ENCODE results near the gene WDR64.
"Not testable (repeated sequence)": the region's sequence is repeated elsewhere in the genome, so short reads cannot be mapped to it uniquely, and the experiment has no call there.

WDR64 gene

GRCh38 chr1:241701483-241702295, 49.6 kb downstream of the WDR64 start:
- no peak for DNase-seq (ENCODE audit: low read depth)

DNA sequence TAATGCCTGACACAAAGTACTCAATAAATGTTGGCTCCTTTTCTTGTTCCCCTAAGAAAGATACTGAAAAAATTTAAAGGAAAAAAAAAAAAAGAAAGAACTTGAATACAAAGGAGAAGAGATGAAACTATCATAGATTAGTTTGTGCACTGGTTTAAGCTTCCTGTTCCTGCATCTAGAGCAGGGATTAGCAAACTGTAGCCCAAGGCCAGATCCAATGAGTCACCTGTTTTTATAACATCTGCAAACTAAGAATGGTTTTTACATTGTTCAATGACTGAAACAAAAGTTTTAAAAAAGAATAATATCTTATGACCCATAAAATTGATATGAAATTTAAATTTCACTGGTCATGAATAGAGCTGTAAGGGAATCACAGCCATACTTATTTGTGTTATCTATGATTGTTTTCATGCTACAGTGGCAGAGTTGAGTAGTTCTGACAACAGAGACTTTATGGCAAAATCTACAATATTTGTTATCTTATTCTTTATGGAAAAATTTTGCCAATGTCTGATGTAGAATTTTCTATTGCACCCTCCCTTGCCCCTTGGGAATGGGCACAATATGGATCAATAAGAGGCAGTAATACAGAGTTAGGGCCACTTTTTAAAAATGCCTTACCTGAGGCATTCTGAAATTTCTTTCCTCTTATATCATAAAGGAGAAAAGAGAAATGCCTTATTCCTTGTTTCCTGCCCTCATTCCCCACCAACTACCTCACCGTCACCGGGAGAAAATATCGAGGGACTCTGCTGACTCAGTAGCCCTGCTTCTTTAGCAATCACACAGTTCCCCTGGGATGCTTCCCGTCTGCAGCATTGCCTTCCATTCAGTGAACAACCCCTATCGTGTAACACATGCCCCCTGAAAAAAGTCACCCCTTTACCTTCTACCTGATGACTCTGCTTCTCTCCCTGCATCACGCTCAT, 50.6 kb downstream of the WDR64 start:
- no peak for DNase-seq (ENCODE audit: low read depth)

GRCh38 chr1:241703739-241704138, 51.7 kb downstream of the WDR64 start:
- DNase-seq (ENCODE audit: low read depth), result not testable (repeated sequence)

DNA sequence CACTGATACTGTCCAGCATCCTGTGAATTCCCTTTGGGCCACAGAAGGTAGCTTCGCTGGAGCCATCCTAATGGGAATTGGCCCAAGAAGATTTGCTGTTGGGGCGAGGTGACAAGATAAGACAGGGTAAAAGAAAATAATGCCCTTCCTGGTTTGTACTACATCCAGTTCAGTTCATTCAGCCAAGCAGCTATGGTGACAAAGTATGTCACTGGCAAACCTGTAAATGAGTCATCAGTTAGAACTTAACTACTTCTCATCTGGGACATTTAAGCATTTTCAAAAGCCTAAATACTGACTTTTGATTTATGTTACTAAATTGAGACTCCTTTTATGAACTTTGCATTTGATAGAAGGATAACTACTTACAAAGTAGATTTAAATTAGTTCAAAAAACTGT, 54.2 kb downstream of the WDR64 start:
- DNase-seq (ENCODE audit: low read depth), result no peak

GRCh38 chr1:241706967-241707366, 54.9 kb downstream of the WDR64 start:
- DNase-seq (ENCODE audit: low read depth), result peak; percentile 2

- no peak for DNase-seq (ENCODE audit: low read depth)
These were observed 55.4 kb downstream of the WDR64 start for GRCh38 chr1:241707442-241707841.

DNA sequence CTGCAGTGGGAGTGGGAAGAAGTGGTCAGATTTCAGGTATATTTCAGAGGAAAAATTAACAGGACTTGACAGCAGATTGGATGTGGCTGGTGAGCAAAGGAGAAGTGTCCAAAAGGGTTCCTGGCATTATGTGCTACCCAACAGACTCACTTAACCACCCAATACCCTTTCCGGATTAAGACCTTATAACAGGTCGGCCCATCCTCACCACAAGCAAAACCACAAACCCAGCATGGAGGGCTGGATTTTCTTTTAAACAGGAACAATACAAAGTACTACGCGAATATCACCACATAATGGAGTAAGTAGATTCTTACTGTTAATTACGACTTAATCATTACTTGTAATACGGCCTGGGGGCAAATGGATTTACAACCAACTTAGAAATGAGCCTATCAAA, 59.2 kb downstream of the WDR64 start:
- DNase-seq (ENCODE audit: low read depth), result no peak

- DNase-seq (ENCODE audit: low read depth), result no peak
These were observed 61.2 kb downstream of the WDR64 start for GRCh38 chr1:241713316-241713715.

DNA sequence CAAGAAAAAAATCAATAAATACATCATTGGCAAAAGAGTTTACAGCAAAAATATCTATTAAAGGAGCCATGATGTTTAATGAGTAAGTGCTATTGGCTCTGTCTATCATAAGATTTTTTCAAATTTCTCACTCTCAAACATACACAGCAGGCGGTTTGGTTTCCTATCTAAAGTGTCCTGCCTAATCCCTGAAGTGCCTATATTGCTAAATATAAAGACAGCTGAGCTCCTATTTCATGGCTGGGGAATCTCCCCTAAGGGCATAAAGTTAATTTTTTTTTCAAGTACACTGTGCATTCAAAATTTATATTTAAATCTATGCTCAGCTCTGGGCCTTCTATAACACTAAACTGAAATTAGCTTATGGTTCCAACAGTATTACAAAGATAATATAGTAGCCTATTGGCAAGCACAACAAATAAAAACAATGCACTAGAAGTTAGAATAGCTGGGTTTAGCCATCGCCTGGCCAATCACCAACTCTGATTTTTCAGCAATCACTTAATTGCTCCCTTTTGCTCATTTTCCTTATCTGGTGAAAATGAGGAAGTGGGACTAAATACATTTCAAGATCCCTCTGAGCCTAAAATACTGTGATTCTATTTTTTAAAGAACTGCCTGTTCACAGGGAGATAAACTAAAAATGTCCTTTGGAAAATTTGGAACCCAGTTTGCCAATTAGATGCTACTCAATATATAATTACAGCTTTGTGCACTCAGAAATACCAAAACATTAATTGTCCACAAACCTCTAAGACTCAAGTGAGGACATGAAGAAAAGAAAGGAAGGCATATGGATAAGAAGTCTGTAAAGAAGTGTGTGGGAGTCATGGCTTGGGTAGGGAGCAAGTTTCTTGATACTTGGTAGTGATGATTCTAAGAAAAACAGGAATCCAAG, 62.5 kb downstream of the WDR64 start:
- DNase-seq (ENCODE audit: low read depth), result no peak

GRCh38 chr1:241715435-241715834, 63.4 kb downstream of the WDR64 start:
- DNase-seq (ENCODE audit: low read depth), result no peak

GRCh38 chr1:241715956-241716355, 63.9 kb downstream of the WDR64 start:
- DNase-seq (ENCODE audit: low read depth), result no peak

GRCh38 chr1:241716915-241717656, 65.0 kb downstream of the WDR64 start:
- DNase-seq (ENCODE audit: low read depth), result no peak

DNA sequence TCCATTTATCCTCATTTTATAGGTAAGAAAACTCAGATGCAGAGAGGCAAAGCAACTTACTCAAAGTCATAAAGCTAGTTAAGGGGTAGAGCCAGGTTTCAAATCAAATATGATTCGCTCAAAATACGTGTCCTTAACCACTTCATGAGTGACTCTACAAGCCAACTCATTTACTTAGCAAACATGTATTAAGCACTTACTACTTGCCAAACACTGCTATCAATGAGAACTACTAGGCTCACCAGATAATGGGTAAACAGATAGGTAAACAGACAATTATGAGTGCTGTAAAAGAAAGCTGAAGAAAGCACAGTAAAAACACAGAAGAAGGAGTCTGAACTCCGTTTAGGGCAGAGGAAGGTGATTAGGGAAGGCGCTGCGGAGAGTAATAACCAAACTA, 65.9 kb downstream of the WDR64 start:
- DNase-seq (ENCODE audit: low read depth), result no peak

DNA sequence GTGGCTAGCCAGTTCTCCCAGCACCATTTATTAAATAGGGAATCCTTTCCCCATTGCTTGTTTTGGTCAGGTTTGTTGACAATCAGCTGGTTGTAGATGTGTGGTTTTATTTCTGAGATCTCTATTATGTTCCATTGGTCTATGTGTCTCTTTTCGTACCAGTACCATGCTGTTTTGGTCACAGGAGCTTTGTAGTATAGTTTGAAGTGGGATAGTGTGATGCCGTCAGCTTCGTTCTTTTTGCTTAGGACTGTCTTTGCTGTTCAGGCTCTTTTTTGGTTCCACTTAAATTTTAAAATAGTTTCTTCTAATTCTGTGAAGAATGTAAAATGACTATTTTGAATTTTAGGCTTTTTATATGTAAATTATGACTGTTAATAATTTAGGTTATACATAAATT, 68.9 kb downstream of the WDR64 start:
- no peak for DNase-seq (ENCODE audit: low read depth)

DNA sequence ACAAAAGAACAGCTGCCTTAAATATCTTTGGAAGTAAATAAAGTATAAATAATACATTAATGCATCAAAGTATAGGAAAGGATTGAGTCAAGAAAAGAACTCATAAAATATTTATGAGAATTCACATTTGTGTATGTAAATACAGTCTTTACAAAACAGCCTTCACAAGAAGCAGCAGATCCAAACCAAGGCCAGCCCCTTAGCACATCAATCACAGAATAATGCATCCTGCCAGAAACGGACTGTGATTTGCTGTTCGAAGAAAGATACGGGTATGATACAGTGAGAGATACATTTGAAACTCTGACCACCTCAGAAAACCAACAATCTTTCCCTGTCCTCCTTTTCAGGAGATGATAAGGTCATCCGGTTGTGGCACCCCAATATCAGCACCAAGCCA, 70.9 kb downstream of the WDR64 start:
- DNase-seq (ENCODE audit: low read depth), result no peak

GRCh38 chr1:241724741-241725356, 72.8 kb downstream of the WDR64 start:
- DNase-seq (ENCODE audit: low read depth), result no peak

DNA sequence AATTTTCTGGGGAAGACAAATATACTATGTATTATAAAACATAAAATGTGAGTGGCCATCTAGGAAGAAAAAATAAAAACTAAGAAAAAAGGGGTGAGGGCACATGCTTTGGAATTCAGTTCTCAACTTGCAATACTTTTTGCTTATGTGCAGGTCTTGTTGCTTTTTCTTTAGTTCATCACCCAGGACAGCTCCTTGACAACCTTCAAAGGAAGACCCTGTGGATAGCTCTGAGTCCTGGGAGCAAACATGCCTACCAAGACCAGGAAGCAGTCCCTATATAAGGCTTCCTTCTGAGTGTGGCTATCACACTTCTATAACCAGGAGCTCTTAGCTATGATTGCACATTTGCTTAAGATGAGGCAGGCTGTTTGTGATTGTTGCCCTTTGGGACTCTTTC, 78.0 kb downstream of the WDR64 start:
- no peak for DNase-seq (ENCODE audit: low read depth)

- no peak for DNase-seq (ENCODE audit: low read depth)
These were observed 81.8 kb downstream of the WDR64 start for GRCh38 chr1:241733899-241734298.

GRCh38 chr1:241734533-241734932, 82.5 kb downstream of the WDR64 start:
- DNase-seq (ENCODE audit: low read depth), result no peak

GRCh38 chr1:241735493-241735926, 83.4 kb downstream of the WDR64 start:
- not testable (repeated sequence) for DNase-seq (ENCODE audit: low read depth)

DNA sequence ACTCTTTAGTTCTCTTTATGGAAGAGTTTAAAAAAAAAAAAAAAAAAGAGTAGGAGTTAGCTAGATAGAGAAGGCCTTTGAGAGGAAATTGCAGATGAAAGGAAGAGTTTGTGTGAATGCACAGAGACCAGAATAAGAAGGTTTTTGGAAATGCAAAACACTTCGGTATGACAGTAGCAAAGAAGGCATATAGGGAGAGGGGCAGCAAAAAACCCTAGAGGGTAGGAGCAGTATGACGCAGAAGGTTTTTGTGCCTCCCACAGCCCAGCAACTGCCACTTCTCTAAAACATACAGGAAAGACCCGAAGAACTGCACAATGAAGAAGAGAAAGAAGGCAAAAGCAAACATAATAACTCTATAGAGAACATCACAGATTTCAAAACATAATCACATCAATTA, 84.3 kb downstream of the WDR64 start:
- no peak for DNase-seq (ENCODE audit: low read depth)
